ENCODE measurements around the gene TYW5.

GRCh38 chr2:199910338-199911051 lies 44.8 kb downstream of the TYW5 start:
- TF ChIP-seq CTCF (IDR thresholded peaks at IDR 0.05) (no peak), POLR2A (IDR thresholded peaks at IDR 0.05) (no peak)
